Measurements from ENCODE around the gene NDUFA3.

DNA sequence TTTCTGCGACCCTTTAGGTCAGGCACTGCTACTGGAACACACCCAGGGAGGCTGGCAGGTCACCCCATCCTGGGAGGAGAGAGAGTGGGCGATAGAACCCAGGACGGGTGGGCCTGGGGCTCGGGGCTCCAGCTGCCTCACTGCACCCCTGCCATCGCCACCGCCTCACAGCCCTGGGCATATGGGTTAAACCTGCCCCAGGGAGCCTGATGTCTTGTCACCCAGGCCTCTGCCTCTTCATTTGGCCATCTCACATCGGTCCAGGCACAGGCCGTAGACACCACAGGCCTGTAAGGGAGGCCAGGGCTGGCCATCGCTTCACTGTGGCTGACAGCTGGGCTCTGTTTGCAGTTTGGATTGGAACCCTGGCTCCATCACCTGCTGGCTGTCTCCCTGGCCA, 23.1 kb downstream of the NDUFA3 start:
- TF ChIP-seq, protein P1, sequence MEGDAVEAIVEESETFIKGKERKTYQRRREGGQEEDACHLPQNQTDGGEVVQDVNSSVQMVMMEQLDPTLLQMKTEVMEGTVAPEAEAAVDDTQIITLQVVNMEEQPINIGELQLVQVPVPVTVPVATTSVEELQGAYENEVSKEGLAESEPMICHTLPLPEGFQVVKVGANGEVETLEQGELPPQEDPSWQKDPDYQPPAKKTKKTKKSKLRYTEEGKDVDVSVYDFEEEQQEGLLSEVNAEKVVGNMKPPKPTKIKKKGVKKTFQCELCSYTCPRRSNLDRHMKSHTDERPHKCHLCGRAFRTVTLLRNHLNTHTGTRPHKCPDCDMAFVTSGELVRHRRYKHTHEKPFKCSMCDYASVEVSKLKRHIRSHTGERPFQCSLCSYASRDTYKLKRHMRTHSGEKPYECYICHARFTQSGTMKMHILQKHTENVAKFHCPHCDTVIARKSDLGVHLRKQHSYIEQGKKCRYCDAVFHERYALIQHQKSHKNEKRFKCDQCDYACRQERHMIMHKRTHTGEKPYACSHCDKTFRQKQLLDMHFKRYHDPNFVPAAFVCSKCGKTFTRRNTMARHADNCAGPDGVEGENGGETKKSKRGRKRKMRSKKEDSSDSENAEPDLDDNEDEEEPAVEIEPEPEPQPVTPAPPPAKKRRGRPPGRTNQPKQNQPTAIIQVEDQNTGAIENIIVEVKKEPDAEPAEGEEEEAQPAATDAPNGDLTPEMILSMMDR (IDR thresholded peaks at IDR 0.05): no peak
- TF ChIP-seq POLR2AphosphoS5 (IDR thresholded peaks at IDR 0.05; ENCODE audit: low read depth, low read length): no peak

Data from Panc1 (cell line).